GM18511 (cell line): ENCODE results near the gene NFKBIA.
"Not testable (repeated sequence)": the region's sequence is repeated elsewhere in the genome, so short reads cannot be mapped to it uniquely, and the experiment has no call there.

Source experiments
- ATAC-seq: cut with Tn5 transposase; IDR thresholded peaks from one replicate; pipeline ENCODE4 v1.9.1; 2021; ENCODE audit warnings: mild to moderate bottlenecking, moderate library complexity; ENCODE audit not compliant: unreplicated experiment

NFKBIA gene

GRCh38 chr14:35369701-35370191 lies 34.8 kb downstream of the NFKBIA start:
- ATAC-seq = no peak

GRCh38 chr14:35368583-35369392 lies 35.8 kb downstream of the NFKBIA start:
- ATAC-seq = no peak

GRCh38 chr14:35368139-35368460 lies 36.4 kb downstream of the NFKBIA start:
- ATAC-seq = peak; percentile 27

- ATAC-seq = no peak
Observed at GRCh38 chr14:35367056-35367372, 37.5 kb downstream of the NFKBIA start.

- no peak for ATAC-seq
Observed at GRCh38 chr14:35366521-35366976, 38.0 kb downstream of the NFKBIA start.

- ATAC-seq = no peak
Observed at GRCh38 chr14:35366056-35366451, 38.5 kb downstream of the NFKBIA start.

GRCh38 chr14:35365130-35366055 lies 39.2 kb downstream of the NFKBIA start:
- peak; percentile 56 for ATAC-seq

- no peak for ATAC-seq
Observed at GRCh38 chr14:35362911-35363374, 41.6 kb downstream of the NFKBIA start.

GRCh38 chr14:35362450-35362849 lies 42.1 kb downstream of the NFKBIA start:
- ATAC-seq = no peak

- ATAC-seq = no peak
Observed at GRCh38 chr14:35361141-35361480, 43.4 kb downstream of the NFKBIA start.

GRCh38 chr14:35359655-35360054 lies 44.9 kb downstream of the NFKBIA start:
- not testable (repeated sequence) for ATAC-seq

- peak; percentile 59 for ATAC-seq
Observed at GRCh38 chr14:35355981-35356841, 48.3 kb downstream of the NFKBIA start.

GRCh38 chr14:35355235-35355634 lies 49.3 kb downstream of the NFKBIA start:
- not testable (repeated sequence) for ATAC-seq

GRCh38 chr14:35353409-35354172 lies 51.0 kb downstream of the NFKBIA start:
- no peak for ATAC-seq

GRCh38 chr14:35352274-35353233 lies 52.0 kb downstream of the NFKBIA start:
- ATAC-seq = no peak

- no peak for ATAC-seq
Observed at GRCh38 chr14:35351897-35352273, 52.7 kb downstream of the NFKBIA start.
